ENCODE measurements around the gene ABLIM1. TPM values are rescaled to one million over a fixed set of nuclear protein-coding genes. Genes with fewer than 3 reads are reported as not detected.

ABLIM1 gene
- total RNA-seq, 4 donors from 2014 or later: 122 to 257 (median 138) TPM

- DNase-seq (ENCODE audit: low spot score) (no peak), ATAC-seq (ENCODE audit: low FRiP score) (no peak)
- TF ChIP-seq CTCF (IDR thresholded peaks at IDR 0.05): no peak
These were observed 138.2 kb downstream of the ABLIM1 start for GRCh38 chr10:114519756-114520293.

- TF ChIP-seq CTCF (IDR thresholded peaks at IDR 0.05): no peak
- peak; percentile 50 for ATAC-seq (ENCODE audit: low FRiP score)
- DNase-seq (ENCODE audit: low spot score): no peak
These were observed 138.8 kb downstream of the ABLIM1 start for GRCh38 chr10:114519306-114519669.

GRCh38 chr10:114518401-114519305 is 139.4 kb downstream of the ABLIM1 start:
- no peak for ATAC-seq (ENCODE audit: low FRiP score)
- no peak for TF ChIP-seq CTCF (IDR thresholded peaks at IDR 0.05)
- DNase-seq (ENCODE audit: low spot score): no peak

- no peak for ATAC-seq (ENCODE audit: low FRiP score)
- no peak for DNase-seq (ENCODE audit: low spot score)
- no peak for TF ChIP-seq CTCF (IDR thresholded peaks at IDR 0.05)
These were observed 140.5 kb downstream of the ABLIM1 start for GRCh38 chr10:114517368-114518250.

GRCh38 chr10:114516356-114516755 is 141.7 kb downstream of the ABLIM1 start:
- ATAC-seq (ENCODE audit: low FRiP score): no peak
- TF ChIP-seq CTCF (IDR thresholded peaks at IDR 0.05): no peak

GRCh38 chr10:114515298-114515914 is 142.7 kb downstream of the ABLIM1 start:
- TF ChIP-seq CTCF (IDR thresholded peaks at IDR 0.05): no peak
- no peak for DNase-seq (ENCODE audit: low spot score)
- no peak for ATAC-seq (ENCODE audit: low FRiP score)

More at GRCh38 chr10:114516356-114516755, 141.7 kb downstream of the ABLIM1 start:
- DNase-seq (ENCODE audit: low spot score): no peak

All from omental fat pad (tissue), 4 donors.